HEK293 (cell line): ENCODE measurements around the gene MICAL3.

Experiments
- CTCF ChIA-PET: fragments of 350-600 bp; formaldehyde crosslinking; extraction: SDS; loops from one replicate; lab custom pipeline; 2021; ENCODE audit warnings: antibody characterized with exemption; lab: Yijun Ruan, JAX
- POLR2A ChIA-PET: fragments of 300-600 bp; formaldehyde crosslinking; extraction: SDS; loops from one replicate; lab custom pipeline; 2020; ENCODE audit warnings: antibody characterized with exemption, inconsistent platforms; lab: Yijun Ruan, JAX
- H3K27ac ChIP-seq: fragments of 200-500 bp; sonication (Bioruptor generic); 2 replicates; pipeline ENCODE4 v1.5.1; 2014; ENCODE audit warnings: low read depth, low read length, control low read depth, inconsistent platforms; ENCODE audit errors: extremely low read depth
- H3K36me3 ChIP-seq, 2 experiments: fragments of 200-500 bp in 1 of 2; sonication (Bioruptor generic) in 1 of 2; 1 replicate in 1 of 2; 2 replicates in 1 of 2; pipeline ENCODE4 v1.5.1; 2014 to 2017; ENCODE audit warnings: inconsistent platforms in 2 of 2, low read length in 2 of 2; ENCODE audit not compliant: control insufficient read depth in 2 of 2, insufficient read depth in 1 of 2
- H3K4me1 ChIP-seq: fragments of 200-500 bp; sonication (Bioruptor generic); 2 replicates; pipeline ENCODE4 v1.5.1; 2014; ENCODE audit warnings: mild to moderate bottlenecking, low read length, inconsistent platforms; ENCODE audit not compliant: control insufficient read depth, insufficient read depth
- H3K4me3 ChIP-seq: 2 replicates; pipeline ENCODE4 v1.5.1; 2011; ENCODE audit warnings: low read depth, mild to moderate bottlenecking, control low read depth, low read length, moderate library complexity
- H3K9me3 ChIP-seq: fragments of 200-500 bp; sonication (Bioruptor generic); 2 replicates; pipeline ENCODE4 v1.5.1; 2014; ENCODE audit warnings: low read depth, low read length, inconsistent platforms; ENCODE audit not compliant: control insufficient read depth, insufficient read depth
- ATF2 ChIP-seq: fragments of 450-650 bp; formaldehyde crosslinking; IDR thresholded peaks from 2 replicates; pipeline ENCODE4 v1.5.1; 2016; ENCODE audit warnings: missing biosample characterization, missing genetic modification characterization, low read depth
- BCL11A ChIP-seq: fragments of 450-650 bp; formaldehyde crosslinking; IDR thresholded peaks from 2 replicates; pipeline ENCODE4 v1.5.1; 2016; ENCODE audit warnings: low read depth, missing biosample characterization, missing genetic modification characterization
- BCL11B ChIP-seq: fragments of 450-650 bp; formaldehyde crosslinking; IDR thresholded peaks from 2 replicates; pipeline ENCODE4 v1.5.1; 2016; ENCODE audit warnings: low read depth, missing biosample characterization, missing genetic modification characterization
- EGR2 ChIP-seq: fragments of 450-650 bp; formaldehyde crosslinking; IDR thresholded peaks from 2 replicates; pipeline ENCODE4 v1.5.1; 2016; ENCODE audit warnings: low read depth, missing biosample characterization, missing genetic modification characterization
- KLF8 ChIP-seq: fragments of 450-650 bp; formaldehyde crosslinking; IDR thresholded peaks from 2 replicates; pipeline ENCODE4 v1.5.1; 2016; ENCODE audit warnings: missing biosample characterization, missing genetic modification characterization
- PATZ1 ChIP-seq: fragments of 450-650 bp; formaldehyde crosslinking; IDR thresholded peaks from 2 replicates; pipeline ENCODE4 v1.5.1; 2016; ENCODE audit warnings: missing biosample characterization, missing genetic modification characterization
- PRDM10 ChIP-seq: fragments of 450-650 bp; formaldehyde crosslinking; IDR thresholded peaks from 2 replicates; pipeline ENCODE4 v1.5.1; 2016; ENCODE audit warnings: missing biosample characterization, missing genetic modification characterization
- SP2 ChIP-seq: fragments of 450-650 bp; formaldehyde crosslinking; IDR thresholded peaks from 2 replicates; pipeline ENCODE4 v1.5.1; 2016; ENCODE audit warnings: missing biosample characterization, missing genetic modification characterization
- SP7 ChIP-seq: fragments of 450-650 bp; formaldehyde crosslinking; IDR thresholded peaks from 2 replicates; pipeline ENCODE4 v1.5.1; 2016; ENCODE audit warnings: missing biosample characterization, missing genetic modification characterization
- TCF7L2 ChIP-seq: IDR thresholded peaks from 2 replicates; pipeline ENCODE4 v1.6.1; 2011; ENCODE audit warnings: low read depth, mild to moderate bottlenecking, inconsistent platforms, low read length, moderate library complexity, borderline replicate concordance
- YY2 ChIP-seq: fragments of 450-650 bp; formaldehyde crosslinking; IDR thresholded peaks from 2 replicates; pipeline ENCODE4 v1.5.1; 2016; ENCODE audit warnings: missing biosample characterization, missing genetic modification characterization
- ZBTB17 ChIP-seq: fragments of 450-650 bp; formaldehyde crosslinking; IDR thresholded peaks from 2 replicates; pipeline ENCODE4 v1.5.1; 2016; ENCODE audit warnings: missing biosample characterization, missing genetic modification characterization
- ZFP41 ChIP-seq: fragments of 450-650 bp; formaldehyde crosslinking; IDR thresholded peaks from 2 replicates; pipeline ENCODE4 v1.5.1; 2016; ENCODE audit warnings: missing biosample characterization, missing genetic modification characterization, borderline replicate concordance
- ZNF433 ChIP-seq: fragments of 450-650 bp; formaldehyde crosslinking; IDR thresholded peaks from 2 replicates; pipeline ENCODE4 v1.5.1; 2016; ENCODE audit warnings: missing biosample characterization, missing genetic modification characterization, low read depth
- ZNF544 ChIP-seq: fragments of 450-650 bp; formaldehyde crosslinking; IDR thresholded peaks from 2 replicates; pipeline ENCODE4 v1.5.0; 2017; ENCODE audit warnings: missing biosample characterization, missing genetic modification characterization
- ZNF558 ChIP-seq: fragments of 450-650 bp; formaldehyde crosslinking; IDR thresholded peaks from 2 replicates; pipeline ENCODE4 v1.5.1; 2016; ENCODE audit warnings: missing biosample characterization, missing genetic modification characterization
- ZNF664 ChIP-seq: fragments of 450-650 bp; formaldehyde crosslinking; IDR thresholded peaks from 2 replicates; pipeline ENCODE4 v1.5.1; 2016; ENCODE audit warnings: missing biosample characterization, missing genetic modification characterization
- ZNF777 ChIP-seq: fragments of 450-650 bp; formaldehyde crosslinking; IDR thresholded peaks from 2 replicates; pipeline ENCODE4 v1.5.1; 2017; ENCODE audit warnings: missing biosample characterization, missing genetic modification characterization, borderline replicate concordance
- TF ChIP-seq, protein P1 (sequence below): fragments of 450-650 bp; formaldehyde crosslinking; IDR thresholded peaks from 2 replicates; pipeline ENCODE4 v1.5.1; 2017; ENCODE audit warnings: missing biosample characterization, missing genetic modification characterization
- TF ChIP-seq, protein P2 (sequence below): fragments of 450-650 bp; formaldehyde crosslinking; IDR thresholded peaks from 2 replicates; pipeline ENCODE4 v1.5.1; 2016; ENCODE audit warnings: missing biosample characterization, missing genetic modification characterization

The MICAL3 gene

GRCh38 chr22:17783773-17784480 lies 240.4 kb downstream of the MICAL3 start:
- no peak for TF ChIP-seq SP2 (tag by site-specific recombination)
- TF ChIP-seq PRDM10 (tag by site-specific recombination), result no peak
- TF ChIP-seq, protein P1, sequence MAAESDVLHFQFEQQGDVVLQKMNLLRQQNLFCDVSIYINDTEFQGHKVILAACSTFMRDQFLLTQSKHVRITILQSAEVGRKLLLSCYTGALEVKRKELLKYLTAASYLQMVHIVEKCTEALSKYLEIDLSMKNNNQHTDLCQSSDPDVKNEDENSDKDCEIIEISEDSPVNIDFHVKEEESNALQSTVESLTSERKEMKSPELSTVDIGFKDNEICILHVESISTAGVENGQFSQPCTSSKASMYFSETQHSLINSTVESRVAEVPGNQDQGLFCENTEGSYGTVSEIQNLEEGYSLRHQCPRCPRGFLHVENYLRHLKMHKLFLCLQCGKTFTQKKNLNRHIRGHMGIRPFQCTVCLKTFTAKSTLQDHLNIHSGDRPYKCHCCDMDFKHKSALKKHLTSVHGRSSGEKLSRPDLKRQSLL, result no peak
- no peak for TF ChIP-seq KLF8
- TF ChIP-seq SP7 (tag by site-specific recombination), result no peak
- no peak for TF ChIP-seq YY2 (tag by site-specific recombination)
- no peak for TF ChIP-seq PATZ1 (tag by site-specific recombination)
- TF ChIP-seq BCL11A (tag by site-specific recombination), result no peak
- H3K27ac ChIP-seq, result no peak overlapping the region
- peaks cover 0 to 10% of the 10 kb centered on the region in 2 experiments; a peak in 1 of 3 replicates for H3K36me3 ChIP-seq
- ChIA-PET POLR2A (interaction anchor here (1.1 kb wide), 1 partner anchor 15 kb away, joined by 4 read pairs; no protein-coding TSS in a partner anchor), CTCF (interaction anchor here (0.6 to 4.9 kb wide), 5 partner anchors 41 to 231 kb away, joined by 3 to 63 read pairs (median 3); no protein-coding TSS in a partner anchor)
- no peaks in the 10 kb centered on the region for H3K9me3 ChIP-seq
- H3K4me1 ChIP-seq, result peaks cover 3% of the 10 kb centered on the region; the same call in 1 of the 2 replicates
- H3K4me3 ChIP-seq, result no peak overlapping the region

DNA sequence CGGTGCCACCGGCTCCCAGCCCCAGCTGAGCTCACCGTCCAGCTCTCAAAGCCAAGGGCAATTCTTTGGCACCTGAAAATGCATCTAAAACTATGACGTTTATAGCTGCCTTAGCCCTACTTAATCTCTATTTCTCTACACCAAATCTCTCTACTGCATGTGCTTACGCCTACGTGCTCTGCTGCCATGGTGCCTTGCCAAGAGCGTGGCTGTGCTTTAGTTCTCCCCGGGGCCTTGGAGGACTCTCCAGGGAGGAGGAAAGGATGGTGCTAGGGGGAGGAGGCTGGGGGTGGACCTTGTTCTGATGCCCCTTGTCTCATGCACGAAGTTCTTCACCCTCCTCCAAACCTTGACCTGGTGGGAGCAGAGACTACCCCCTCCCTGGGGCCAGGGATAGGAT lies 241.0 kb downstream of the MICAL3 start:
- Histone ChIP-seq H3K27ac (no peak overlapping the region), H3K4me3 (no peak overlapping the region), H3K36me3 (peaks cover 0 to 5% of the 10 kb centered on the region in 2 experiments; a peak in 1 of 3 replicates), H3K4me1 (peaks cover 3% of the 10 kb centered on the region; the same call in 1 of the 2 replicates), H3K9me3 (no peaks in the 10 kb centered on the region)
- ChIA-PET POLR2A (no interaction called here), CTCF (no interaction called here)
- TF ChIP-seq ZNF664, result no peak
- TF ChIP-seq EGR2 (tag by site-specific recombination), result peak; percentile 21; the same call in 1 of the 2 replicates

DNA sequence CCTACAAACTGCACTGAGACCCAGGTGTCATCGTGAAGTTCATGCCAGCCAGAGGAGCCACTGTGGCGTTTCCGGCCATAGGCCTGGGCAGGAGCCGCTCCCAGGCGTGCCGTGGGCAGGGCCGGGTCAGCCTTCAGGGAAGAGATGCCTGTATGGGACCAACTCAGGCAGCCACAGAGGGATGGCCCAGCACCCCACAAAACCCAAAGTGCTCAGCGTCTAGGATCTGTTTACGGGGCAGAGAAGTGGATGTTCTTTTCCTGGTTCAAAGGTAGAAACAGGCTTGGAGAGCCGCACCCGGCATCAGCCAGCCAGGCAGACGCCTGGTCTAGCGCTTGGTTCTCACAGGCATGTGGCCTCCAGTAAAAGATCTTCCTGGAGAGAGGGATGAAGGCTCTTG lies 241.7 kb downstream of the MICAL3 start:
- ChIA-PET POLR2A (no interaction called here), CTCF (interaction anchor here (0.6 to 1.3 kb wide), 2 partner anchors 39 to 40 kb away, joined by 3 to 5 read pairs; no protein-coding TSS in a partner anchor)
- no peaks in the 10 kb centered on the region for H3K36me3 ChIP-seq
- no peak overlapping the region for H3K27ac ChIP-seq
- no peaks in the 10 kb centered on the region for H3K9me3 ChIP-seq
- H3K4me1 ChIP-seq, result peaks cover 3% of the 10 kb centered on the region; the same call in 1 of the 2 replicates
- no peak overlapping the region for H3K4me3 ChIP-seq
- TF ChIP-seq ZNF433 (tag by site-specific recombination), result no peak
- TF ChIP-seq BCL11B, result no peak
- TF ChIP-seq ATF2 (tag by site-specific recombination), result no peak
- no peak for TF ChIP-seq ZNF558 (tag by site-specific recombination)
- TF ChIP-seq ZNF544 (tag by site-specific recombination), result no peak
- no peak for TF ChIP-seq ZBTB17
- no peak for TF ChIP-seq ZFP41 (tag by site-specific recombination)
- no peak for TF ChIP-seq ZNF777 (tag by site-specific recombination)
- no peak for TF ChIP-seq TCF7L2
- TF ChIP-seq, protein P2, sequence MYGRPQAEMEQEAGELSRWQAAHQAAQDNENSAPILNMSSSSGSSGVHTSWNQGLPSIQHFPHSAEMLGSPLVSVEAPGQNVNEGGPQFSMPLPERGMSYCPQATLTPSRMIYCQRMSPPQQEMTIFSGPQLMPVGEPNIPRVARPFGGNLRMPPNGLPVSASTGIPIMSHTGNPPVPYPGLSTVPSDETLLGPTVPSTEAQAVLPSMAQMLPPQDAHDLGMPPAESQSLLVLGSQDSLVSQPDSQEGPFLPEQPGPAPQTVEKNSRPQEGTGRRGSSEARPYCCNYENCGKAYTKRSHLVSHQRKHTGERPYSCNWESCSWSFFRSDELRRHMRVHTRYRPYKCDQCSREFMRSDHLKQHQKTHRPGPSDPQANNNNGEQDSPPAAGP (tag by site-specific recombination), result no peak
